ENCODE results near the gene DCC.

DCC gene

GRCh38 chr18:52844323-52844722 lies 504.3 kb downstream of the DCC start:
- Histone ChIP-seq H3K4me3 (ENCODE audit: low read length in 2 of 2) (no peak overlapping the region), H3K4me1 (ENCODE audit: control insufficient read depth in 2 of 2, insufficient read depth in 2 of 2, low read length in 2 of 2) (no peaks in the 10 kb centered on the region), H3K36me3 (ENCODE audit: control insufficient read depth in 2 of 2, insufficient read depth in 2 of 2, low read length in 2 of 2) (no peaks in the 10 kb centered on the region), H3K27me3 (ENCODE audit: control insufficient read depth in 2 of 2, insufficient read depth in 2 of 2, low read length in 2 of 2) (no peaks in the 10 kb centered on the region), H3K9ac (ENCODE audit: low read depth in 1 of 2, low read length in 2 of 2) (no peak overlapping the region), H3K9me3 (ENCODE audit: control insufficient read depth in 2 of 2, low read length in 2 of 2) (no peaks in the 10 kb centered on the region), H3K27ac (ENCODE audit: low read depth in 2 of 2, low read length in 2 of 2) (no peak overlapping the region)

- Histone ChIP-seq H3K36me3 (ENCODE audit: control insufficient read depth in 2 of 2, insufficient read depth in 2 of 2, low read length in 2 of 2) (no peaks in the 10 kb centered on the region), H3K9me3 (ENCODE audit: control insufficient read depth in 2 of 2, low read length in 2 of 2) (no peaks in the 10 kb centered on the region), H3K4me3 (ENCODE audit: low read length in 2 of 2) (no peak overlapping the region), H3K27ac (ENCODE audit: low read depth in 2 of 2, low read length in 2 of 2) (no peak overlapping the region), H3K9ac (ENCODE audit: low read depth in 1 of 2, low read length in 2 of 2) (no peak overlapping the region), H3K4me1 (ENCODE audit: control insufficient read depth in 2 of 2, insufficient read depth in 2 of 2, low read length in 2 of 2) (no peaks in the 10 kb centered on the region), H3K27me3 (ENCODE audit: control insufficient read depth in 2 of 2, insufficient read depth in 2 of 2, low read length in 2 of 2) (no peaks in the 10 kb centered on the region)
Measured at GRCh38 chr18:52845036-52845435, 505.0 kb downstream of the DCC start.

- no peak overlapping the region for H3K27ac ChIP-seq (ENCODE audit: low read depth in 2 of 2, low read length in 2 of 2)
- no peaks in the 10 kb centered on the region for H3K27me3 ChIP-seq (ENCODE audit: control insufficient read depth in 2 of 2, insufficient read depth in 2 of 2, low read length in 2 of 2)
- H3K36me3 ChIP-seq (ENCODE audit: control insufficient read depth in 2 of 2, insufficient read depth in 2 of 2, low read length in 2 of 2), result no peaks in the 10 kb centered on the region
- no peak overlapping the region for H3K4me3 ChIP-seq (ENCODE audit: low read length in 2 of 2)
- no peak overlapping the region for H3K9ac ChIP-seq (ENCODE audit: low read depth in 1 of 2, low read length in 2 of 2)
- H3K4me1 ChIP-seq (ENCODE audit: control insufficient read depth in 2 of 2, insufficient read depth in 2 of 2, low read length in 2 of 2), result no peaks in the 10 kb centered on the region
- H3K9me3 ChIP-seq (ENCODE audit: control insufficient read depth in 2 of 2, low read length in 2 of 2), result no peaks in the 10 kb centered on the region
Measured at GRCh38 chr18:52850031-52850560, 510.1 kb downstream of the DCC start.

GRCh38 chr18:52861558-52861957 lies 521.6 kb downstream of the DCC start:
- Histone ChIP-seq H3K27ac (ENCODE audit: low read depth in 2 of 2, low read length in 2 of 2) (no peak overlapping the region), H3K36me3 (ENCODE audit: control insufficient read depth in 2 of 2, insufficient read depth in 2 of 2, low read length in 2 of 2) (no peaks in the 10 kb centered on the region), H3K4me1 (ENCODE audit: control insufficient read depth in 2 of 2, insufficient read depth in 2 of 2, low read length in 2 of 2) (no peaks in the 10 kb centered on the region), H3K27me3 (ENCODE audit: control insufficient read depth in 2 of 2, insufficient read depth in 2 of 2, low read length in 2 of 2) (no peaks in the 10 kb centered on the region), H3K4me3 (ENCODE audit: low read length in 2 of 2) (no peak overlapping the region), H3K9ac (ENCODE audit: low read depth in 1 of 2, low read length in 2 of 2) (no peak overlapping the region), H3K9me3 (ENCODE audit: control insufficient read depth in 2 of 2, low read length in 2 of 2) (no peaks in the 10 kb centered on the region)

GRCh38 chr18:52869349-52869923 lies 529.4 kb downstream of the DCC start:
- Histone ChIP-seq H3K4me3 (ENCODE audit: low read length in 2 of 2) (no peak overlapping the region), H3K9me3 (ENCODE audit: control insufficient read depth in 2 of 2, low read length in 2 of 2) (no peaks in the 10 kb centered on the region), H3K27ac (ENCODE audit: low read depth in 2 of 2, low read length in 2 of 2) (no peak overlapping the region), H3K27me3 (ENCODE audit: control insufficient read depth in 2 of 2, insufficient read depth in 2 of 2, low read length in 2 of 2) (no peaks in the 10 kb centered on the region), H3K4me1 (ENCODE audit: control insufficient read depth in 2 of 2, insufficient read depth in 2 of 2, low read length in 2 of 2) (no peaks in the 10 kb centered on the region), H3K36me3 (ENCODE audit: control insufficient read depth in 2 of 2, insufficient read depth in 2 of 2, low read length in 2 of 2) (no peaks in the 10 kb centered on the region), H3K9ac (ENCODE audit: low read depth in 1 of 2, low read length in 2 of 2) (no peak overlapping the region)

GRCh38 chr18:52869942-52870907 lies 530.2 kb downstream of the DCC start:
- Histone ChIP-seq H3K4me1 (ENCODE audit: control insufficient read depth in 2 of 2, insufficient read depth in 2 of 2, low read length in 2 of 2) (no peaks in the 10 kb centered on the region), H3K9ac (ENCODE audit: low read depth in 1 of 2, low read length in 2 of 2) (no peak overlapping the region), H3K9me3 (ENCODE audit: control insufficient read depth in 2 of 2, low read length in 2 of 2) (no peaks in the 10 kb centered on the region), H3K27ac (ENCODE audit: low read depth in 2 of 2, low read length in 2 of 2) (no peak overlapping the region), H3K4me3 (ENCODE audit: low read length in 2 of 2) (no peak overlapping the region), H3K36me3 (ENCODE audit: control insufficient read depth in 2 of 2, insufficient read depth in 2 of 2, low read length in 2 of 2) (no peaks in the 10 kb centered on the region), H3K27me3 (ENCODE audit: control insufficient read depth in 2 of 2, insufficient read depth in 2 of 2, low read length in 2 of 2) (no peaks in the 10 kb centered on the region)

- Histone ChIP-seq H3K27ac (ENCODE audit: low read depth in 2 of 2, low read length in 2 of 2) (no peak overlapping the region), H3K4me3 (ENCODE audit: low read length in 2 of 2) (no peak overlapping the region), H3K4me1 (ENCODE audit: control insufficient read depth in 2 of 2, insufficient read depth in 2 of 2, low read length in 2 of 2) (no peaks in the 10 kb centered on the region), H3K9ac (ENCODE audit: low read depth in 1 of 2, low read length in 2 of 2) (no peak overlapping the region), H3K36me3 (ENCODE audit: control insufficient read depth in 2 of 2, insufficient read depth in 2 of 2, low read length in 2 of 2) (no peaks in the 10 kb centered on the region), H3K27me3 (ENCODE audit: control insufficient read depth in 2 of 2, insufficient read depth in 2 of 2, low read length in 2 of 2) (no peaks in the 10 kb centered on the region), H3K9me3 (ENCODE audit: control insufficient read depth in 2 of 2, low read length in 2 of 2) (no peaks in the 10 kb centered on the region)
Measured at GRCh38 chr18:52874774-52875173, 534.8 kb downstream of the DCC start.

- no peak overlapping the region for H3K9ac ChIP-seq (ENCODE audit: low read depth in 1 of 2, low read length in 2 of 2)
- no peaks in the 10 kb centered on the region for H3K9me3 ChIP-seq (ENCODE audit: control insufficient read depth in 2 of 2, low read length in 2 of 2)
- H3K27me3 ChIP-seq (ENCODE audit: control insufficient read depth in 2 of 2, insufficient read depth in 2 of 2, low read length in 2 of 2), result no peaks in the 10 kb centered on the region
- H3K36me3 ChIP-seq (ENCODE audit: control insufficient read depth in 2 of 2, insufficient read depth in 2 of 2, low read length in 2 of 2), result no peaks in the 10 kb centered on the region
- no peak overlapping the region for H3K4me3 ChIP-seq (ENCODE audit: low read length in 2 of 2)
- no peaks in the 10 kb centered on the region for H3K4me1 ChIP-seq (ENCODE audit: control insufficient read depth in 2 of 2, insufficient read depth in 2 of 2, low read length in 2 of 2)
- H3K27ac ChIP-seq (ENCODE audit: low read depth in 2 of 2, low read length in 2 of 2), result no peak overlapping the region
Measured at GRCh38 chr18:52875725-52876124, 535.7 kb downstream of the DCC start.

- H3K9ac ChIP-seq (ENCODE audit: low read depth in 1 of 2, low read length in 2 of 2), result no peak overlapping the region
- no peaks in the 10 kb centered on the region for H3K9me3 ChIP-seq (ENCODE audit: control insufficient read depth in 2 of 2, low read length in 2 of 2)
- H3K36me3 ChIP-seq (ENCODE audit: control insufficient read depth in 2 of 2, insufficient read depth in 2 of 2, low read length in 2 of 2), result no peaks in the 10 kb centered on the region
- H3K4me3 ChIP-seq (ENCODE audit: low read length in 2 of 2), result no peak overlapping the region
- H3K27ac ChIP-seq (ENCODE audit: low read depth in 2 of 2, low read length in 2 of 2), result no peak overlapping the region
- no peaks in the 10 kb centered on the region for H3K4me1 ChIP-seq (ENCODE audit: control insufficient read depth in 2 of 2, insufficient read depth in 2 of 2, low read length in 2 of 2)
- no peaks in the 10 kb centered on the region for H3K27me3 ChIP-seq (ENCODE audit: control insufficient read depth in 2 of 2, insufficient read depth in 2 of 2, low read length in 2 of 2)
Measured at GRCh38 chr18:52888014-52888413, 548.0 kb downstream of the DCC start.

GRCh38 chr18:52894801-52895200 lies 554.8 kb downstream of the DCC start:
- no peak overlapping the region for H3K27ac ChIP-seq (ENCODE audit: low read depth in 2 of 2, low read length in 2 of 2)
- H3K4me3 ChIP-seq (ENCODE audit: low read length in 2 of 2), result no peak overlapping the region
- no peaks in the 10 kb centered on the region for H3K36me3 ChIP-seq (ENCODE audit: control insufficient read depth in 2 of 2, insufficient read depth in 2 of 2, low read length in 2 of 2)
- H3K4me1 ChIP-seq (ENCODE audit: control insufficient read depth in 2 of 2, insufficient read depth in 2 of 2, low read length in 2 of 2), result no peaks in the 10 kb centered on the region
- no peak overlapping the region for H3K9ac ChIP-seq (ENCODE audit: low read depth in 1 of 2, low read length in 2 of 2)
- no peaks in the 10 kb centered on the region for H3K9me3 ChIP-seq (ENCODE audit: control insufficient read depth in 2 of 2, low read length in 2 of 2)
- H3K27me3 ChIP-seq (ENCODE audit: control insufficient read depth in 2 of 2, insufficient read depth in 2 of 2, low read length in 2 of 2), result no peaks in the 10 kb centered on the region
